ENCODE data around the gene SEMA4A. TPM values are rescaled to one million over a fixed set of nuclear protein-coding genes. Genes with fewer than 3 reads are reported as not detected.
A peak's percentile ranks its signal among the peaks of the same experiment; 100 is the strongest.

SEMA4A gene
- total RNA-seq, 2 donors from 2014 or later: 22.9 to 44.9 TPM

GRCh38 chr1:156211243-156211642, 57.9 kb downstream of the SEMA4A start:
- TF ChIP-seq, protein P1, sequence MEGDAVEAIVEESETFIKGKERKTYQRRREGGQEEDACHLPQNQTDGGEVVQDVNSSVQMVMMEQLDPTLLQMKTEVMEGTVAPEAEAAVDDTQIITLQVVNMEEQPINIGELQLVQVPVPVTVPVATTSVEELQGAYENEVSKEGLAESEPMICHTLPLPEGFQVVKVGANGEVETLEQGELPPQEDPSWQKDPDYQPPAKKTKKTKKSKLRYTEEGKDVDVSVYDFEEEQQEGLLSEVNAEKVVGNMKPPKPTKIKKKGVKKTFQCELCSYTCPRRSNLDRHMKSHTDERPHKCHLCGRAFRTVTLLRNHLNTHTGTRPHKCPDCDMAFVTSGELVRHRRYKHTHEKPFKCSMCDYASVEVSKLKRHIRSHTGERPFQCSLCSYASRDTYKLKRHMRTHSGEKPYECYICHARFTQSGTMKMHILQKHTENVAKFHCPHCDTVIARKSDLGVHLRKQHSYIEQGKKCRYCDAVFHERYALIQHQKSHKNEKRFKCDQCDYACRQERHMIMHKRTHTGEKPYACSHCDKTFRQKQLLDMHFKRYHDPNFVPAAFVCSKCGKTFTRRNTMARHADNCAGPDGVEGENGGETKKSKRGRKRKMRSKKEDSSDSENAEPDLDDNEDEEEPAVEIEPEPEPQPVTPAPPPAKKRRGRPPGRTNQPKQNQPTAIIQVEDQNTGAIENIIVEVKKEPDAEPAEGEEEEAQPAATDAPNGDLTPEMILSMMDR (IDR thresholded peaks at IDR 0.05): no peak
- TF ChIP-seq POLR2AphosphoS5 (IDR thresholded peaks at IDR 0.05): no peak
- no peak for TF ChIP-seq POLR2A (IDR thresholded peaks at IDR 0.05)
- Histone ChIP-seq H3K4me3 (no peak overlapping the region), H3K4me1 (replicated peaks) (peaks cover 10% of the 10 kb centered on the region), H3K9me3 (no peaks in the 10 kb centered on the region), H3K27ac (no peak overlapping the region), H3K36me3 (no peaks in the 10 kb centered on the region), H3K27me3 (replicated peaks; ENCODE audit: insufficient read depth) (no peaks in the 10 kb centered on the region)
- intact Hi-C loops (cut with DNase I): loop anchor here (5.0 kb wide), 2 partner anchors 64 to 114 kb away; no protein-coding TSS in a partner anchor
- 91% methylated on average over 3 of the region's 3 CpGs for WGBS
- DNase-seq (ENCODE audit: low spot score): no peak

- peak overlapping the region; percentile 93 for H3K27ac ChIP-seq
- no peaks in the 10 kb centered on the region for H3K27me3 ChIP-seq (replicated peaks; ENCODE audit: insufficient read depth)
- DNase-seq (ENCODE audit: low spot score): no peak
- 83% methylated on average over 9 of the region's 9 CpGs for WGBS
- peaks cover 10% of the 10 kb centered on the region for H3K4me1 ChIP-seq (replicated peaks)
- intact Hi-C loops (cut with DNase I): loop anchor here (2.0 to 5.0 kb wide), 3 partner anchors 19 to 115 kb away; no protein-coding TSS in a partner anchor
- H3K36me3 ChIP-seq: no peaks in the 10 kb centered on the region
- TF ChIP-seq, protein P1 (IDR thresholded peaks at IDR 0.05): no peak
- TF ChIP-seq POLR2A (IDR thresholded peaks at IDR 0.05) (no peak), POLR2AphosphoS5 (IDR thresholded peaks at IDR 0.05) (no peak)
- no peak overlapping the region for H3K4me3 ChIP-seq
- H3K9me3 ChIP-seq: no peaks in the 10 kb centered on the region
Observed at GRCh38 chr1:156212130-156212529, 58.7 kb downstream of the SEMA4A start.

GRCh38 chr1:156212833-156213643, 59.7 kb downstream of the SEMA4A start, which contains the start of gene PMF1:
TSS of gene PMF1 (plus strand) at chr1:156213007. CDS start at chr1:156213016, 9 bp downstream.
- H3K27me3 ChIP-seq (replicated peaks; ENCODE audit: insufficient read depth): no peaks in the 10 kb centered on the region
- no peaks in the 10 kb centered on the region for H3K36me3 ChIP-seq
- peak; percentile 47 for TF ChIP-seq POLR2A (IDR thresholded peaks at IDR 0.05)
- TF ChIP-seq, protein P1 (IDR thresholded peaks at IDR 0.05): peak in 1 of 4 experiments; percentile 18
- peak; percentile 93 for TF ChIP-seq POLR2AphosphoS5 (IDR thresholded peaks at IDR 0.05)
- H3K27ac ChIP-seq: peak within 1 kb of the TSS; percentile 93
- H3K4me1 ChIP-seq (replicated peaks): peaks cover 13% of the 10 kb centered on the region
- peak; percentile 98 for DNase-seq (ENCODE audit: low spot score)
- no peaks in the 10 kb centered on the region for H3K9me3 ChIP-seq
- under 1% methylated on average over 61 of the region's 61 CpGs for WGBS
- H3K4me3 ChIP-seq: peak within 1 kb of the TSS; percentile 49 to 56
- intact Hi-C loops (cut with DNase I): loop anchor here (2.0 to 5.0 kb wide), 3 partner anchors 20 to 116 kb away; no protein-coding TSS in a partner anchor

DNA sequence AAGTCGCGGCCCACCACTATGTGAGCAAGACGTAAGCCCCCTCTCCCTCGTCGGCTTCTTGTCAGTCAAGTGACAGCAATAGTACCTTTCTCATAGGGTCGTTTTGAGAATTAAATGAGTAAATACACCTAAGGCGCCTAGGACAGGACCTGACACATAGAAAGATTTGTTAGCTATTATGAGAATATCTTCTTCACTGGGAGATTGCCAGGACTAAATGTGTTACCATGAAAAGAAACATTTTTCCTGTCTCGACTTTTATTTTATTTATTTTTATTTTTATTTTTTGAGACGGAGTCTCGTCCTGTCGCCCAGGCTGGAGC, 60.2 kb downstream of the SEMA4A start:
- WGBS: 7% methylated on average over 11 of the region's 11 CpGs
- no peaks in the 10 kb centered on the region for H3K9me3 ChIP-seq
- H3K27ac ChIP-seq: peak overlapping the region; percentile 93
- intact Hi-C loops (cut with DNase I): loop anchor here (2.0 to 5.0 kb wide), 3 partner anchors 21 to 116 kb away; no protein-coding TSS in a partner anchor
- peaks cover 13% of the 10 kb centered on the region for H3K4me1 ChIP-seq (replicated peaks)
- peak overlapping the region; percentile 49 to 56 for H3K4me3 ChIP-seq
- no peaks in the 10 kb centered on the region for H3K27me3 ChIP-seq (replicated peaks; ENCODE audit: insufficient read depth)
- TF ChIP-seq, protein P1 (IDR thresholded peaks at IDR 0.05): no peak
- TF ChIP-seq POLR2A (IDR thresholded peaks at IDR 0.05) (no peak), POLR2AphosphoS5 (IDR thresholded peaks at IDR 0.05) (no peak)
- DNase-seq (ENCODE audit: low spot score): no peak
- no peaks in the 10 kb centered on the region for H3K36me3 ChIP-seq
